ENCODE results near the gene DCUN1D2. TPM values are rescaled to one million over a fixed set of nuclear protein-coding genes. Genes with fewer than 3 reads are reported as not detected.

The DCUN1D2 gene
- polyA plus RNA-seq, 3 donors: 3.1 to 16.7 (median 6.1) TPM

- H3K4me2 ChIP-seq (replicated peaks; ENCODE audit: extremely low read depth, low read length, poor library complexity, severe bottlenecking): no peak overlapping the region
- H3K27me3 Mint-ChIP-seq (ENCODE audit: low read depth in 3 of 3): peaks cover 2 to 7% (median 3%) of the 10 kb centered on the region in 3 donors
- no peak overlapping the region for H3K4me3 ChIP-seq (replicated peaks in 1 of 3; ENCODE audit: low read depth in 2 of 3, low read length in 3 of 3)
- no peak for DNase-seq
- H3K9ac ChIP-seq (ENCODE audit: insufficient read depth, low read length, poor library complexity, severe bottlenecking): no peak overlapping the region
- 91% methylated on average over 26 of the region's 28 CpGs for WGBS (ENCODE audit: insufficient coverage)
- peaks cover 7 to 11% of the 10 kb centered on the region in 2 donors for H3K9me3 ChIP-seq (replicated peaks in 1 of 2; ENCODE audit: control insufficient read depth in 1 of 2, insufficient read depth in 1 of 2, low read length in 2 of 2)
- TF ChIP-seq CTCF (IDR thresholded peaks at IDR 0.05): no peak
- intact Hi-C loops (cut with micrococcal nuclease): no loop called here
- H4K20me1 ChIP-seq (ENCODE audit: insufficient read depth, low read length): no peaks in the 10 kb centered on the region
- no peak overlapping the region for H3K27ac Mint-ChIP-seq
- no peak overlapping the region for H2AFZ ChIP-seq (ENCODE audit: insufficient read depth, low read depth, low read length, poor library complexity, severe bottlenecking)
- H3K4me1 Mint-ChIP-seq: peaks cover 5% of the 10 kb centered on the region
- no peaks in the 10 kb centered on the region for H3K27me3 ChIP-seq (ENCODE audit: control insufficient read depth in 2 of 2, insufficient read depth in 2 of 2, low read length in 2 of 2)
- peaks cover 2 to 15% (median 11%) of the 10 kb centered on the region in 7 donors for H3K9me3 Mint-ChIP-seq
- no peaks in the 10 kb centered on the region for H3K36me3 ChIP-seq (replicated peaks in 1 of 2; ENCODE audit: control insufficient read depth in 1 of 2, insufficient read depth in 2 of 2, low read length in 2 of 2)
- H3K4me3 Mint-ChIP-seq: no peak overlapping the region
- H3K36me3 Mint-ChIP-seq: peaks cover 0 to 3% of the 10 kb centered on the region in 2 donors
- no peak overlapping the region for H3K27ac ChIP-seq (ENCODE audit: low read depth in 1 of 2, low read length in 2 of 2)
- H3K79me2 ChIP-seq (ENCODE audit: insufficient read depth, low read length): no peaks in the 10 kb centered on the region
- peaks cover 0 to 3% of the 10 kb centered on the region in 2 donors for H3K4me1 ChIP-seq (ENCODE audit: control insufficient read depth in 1 of 2, insufficient read depth in 2 of 2, low read length in 2 of 2)
Measured at GRCh38 chr13:113417008-113417751, 73.3 kb downstream of the DCUN1D2 start.

- Histone ChIP-seq H3K4me3 (replicated peaks in 1 of 3; ENCODE audit: low read depth in 2 of 3, low read length in 3 of 3) (no peak overlapping the region), H3K79me2 (ENCODE audit: insufficient read depth, low read length) (no peaks in the 10 kb centered on the region), H3K9me3 (replicated peaks in 1 of 2; ENCODE audit: control insufficient read depth in 1 of 2, insufficient read depth in 1 of 2, low read length in 2 of 2) (peaks cover 7 to 20% of the 10 kb centered on the region in 2 donors), H3K36me3 (replicated peaks in 1 of 2; ENCODE audit: control insufficient read depth in 1 of 2, insufficient read depth in 2 of 2, low read length in 2 of 2) (no peaks in the 10 kb centered on the region), H4K20me1 (ENCODE audit: insufficient read depth, low read length) (no peaks in the 10 kb centered on the region), H2AFZ (ENCODE audit: insufficient read depth, low read depth, low read length, poor library complexity, severe bottlenecking) (no peak overlapping the region), H3K4me2 (replicated peaks; ENCODE audit: extremely low read depth, low read length, poor library complexity, severe bottlenecking) (no peak overlapping the region), H3K9ac (ENCODE audit: insufficient read depth, low read length, poor library complexity, severe bottlenecking) (no peak overlapping the region), H3K27me3 (ENCODE audit: control insufficient read depth in 2 of 2, insufficient read depth in 2 of 2, low read length in 2 of 2) (no peaks in the 10 kb centered on the region), H3K4me1 (ENCODE audit: control insufficient read depth in 1 of 2, insufficient read depth in 2 of 2, low read length in 2 of 2) (peaks cover 5 to 14% of the 10 kb centered on the region in 2 donors), H3K27ac (ENCODE audit: low read depth in 1 of 2, low read length in 2 of 2) (no peak overlapping the region)
- no peak overlapping the region for H3K27ac Mint-ChIP-seq
- peaks cover 2 to 10% (median 3%) of the 10 kb centered on the region in 3 donors for H3K27me3 Mint-ChIP-seq (ENCODE audit: low read depth in 3 of 3)
- TF ChIP-seq CTCF (IDR thresholded peaks at IDR 0.05): no peak
- H3K9me3 Mint-ChIP-seq: peaks cover 9 to 21% (median 17%) of the 10 kb centered on the region in 7 donors
- no peak for DNase-seq
- intact Hi-C loops (cut with micrococcal nuclease): no loop called here
- H3K4me3 Mint-ChIP-seq: no peak overlapping the region
- 96% methylated on average over 7 of the region's 8 CpGs for WGBS (ENCODE audit: insufficient coverage)
- H3K36me3 Mint-ChIP-seq: peaks cover 0 to 3% of the 10 kb centered on the region in 2 donors
- peaks cover 16% of the 10 kb centered on the region for H3K4me1 Mint-ChIP-seq
Measured at GRCh38 chr13:113415825-113416224, 74.7 kb downstream of the DCUN1D2 start.
